ENCODE data around the gene CAMK2A. TPM values are rescaled to one million over a fixed set of nuclear protein-coding genes. Genes with fewer than 3 reads are reported as not detected.

The CAMK2A gene
- total and polyA plus RNA-seq, 2 experiments from 2014 or later, result 0.43 TPM; not detected in 1

DNA sequence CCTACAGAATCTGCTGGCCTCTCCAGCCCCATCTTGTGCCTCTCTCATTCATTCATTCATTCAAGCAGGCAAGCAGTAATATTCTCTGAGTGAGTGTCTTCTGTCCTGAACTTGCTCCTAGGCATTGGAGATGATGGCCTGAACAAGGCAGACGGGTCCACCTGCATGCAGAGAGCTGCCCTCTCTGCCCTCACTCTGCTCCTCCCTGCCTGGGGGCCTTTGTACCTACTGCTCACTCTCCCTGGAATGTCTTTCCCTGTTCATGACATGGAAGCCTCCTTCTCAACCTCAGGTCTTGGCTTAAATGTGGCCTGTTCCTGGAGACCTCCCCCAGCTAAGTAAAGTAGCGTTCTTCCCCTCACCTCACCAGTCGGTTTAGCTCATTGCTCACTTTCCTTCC is 116.4 kb downstream of the CAMK2A start:
- Histone ChIP-seq H3K27ac (no peak overlapping the region), H3F3A (ENCODE audit: insufficient read depth) (no peaks in the 10 kb centered on the region), H2AFZ (no peak overlapping the region), H3K4me3 (no peak overlapping the region), H3K36me3 (ENCODE audit: low read depth) (no peaks in the 10 kb centered on the region), H4K20me1 (ENCODE audit: insufficient read depth) (no peaks in the 10 kb centered on the region), H3K9ac (no peak overlapping the region), H3K79me2 (ENCODE audit: insufficient read depth) (no peaks in the 10 kb centered on the region), H3K9me3 (ENCODE audit: low read depth) (no peaks in the 10 kb centered on the region), H3K27me3 (replicated peaks; ENCODE audit: insufficient read depth) (peaks cover 13% of the 10 kb centered on the region), H3K4me1 (ENCODE audit: insufficient read depth) (no peaks in the 10 kb centered on the region), H3K4me2 (ENCODE audit: unreplicated experiment) (no peak overlapping the region), H3K9me2 (ENCODE audit: insufficient read depth) (no peaks in the 10 kb centered on the region)
- TF ChIP-seq EZH2phosphoT487 (IDR thresholded peaks at IDR 0.05; ENCODE audit: insufficient read depth, low read depth) (no peak), EZH2 (IDR thresholded peaks at IDR 0.05; ENCODE audit: insufficient read depth, poor library complexity, severe bottlenecking) (no peak)
- in situ Hi-C loops (cut with MboI), result no loop called here
- WGBS, 2 experiments (ENCODE audit: low coverage in 1 of 2, low lambda C conversion rate in 2 of 2, missing lambda C conversion rate in 2 of 2), result 93 to 97% methylated on average over 3 of the region's 3 CpGs
- no peak for DNase-seq

DNA sequence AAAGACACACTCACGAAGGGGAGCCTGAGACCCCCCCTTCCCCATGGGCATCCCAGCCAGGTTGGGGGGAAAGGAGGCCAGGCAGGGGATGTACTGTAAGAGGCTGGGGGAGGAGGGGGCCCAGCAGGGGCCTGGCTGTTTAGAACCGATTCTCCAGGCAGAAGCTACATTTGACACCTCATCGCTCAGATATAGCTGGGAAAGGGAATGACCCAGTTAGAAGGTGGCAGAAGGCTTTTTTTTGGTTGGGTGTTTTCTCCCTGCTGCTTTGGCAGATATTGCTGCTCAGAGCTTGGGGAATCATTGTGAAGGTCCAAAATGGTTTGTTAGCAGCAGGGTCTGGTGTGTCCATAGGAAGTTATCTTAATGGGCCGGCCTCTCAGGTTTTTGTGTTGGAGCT is 117.0 kb downstream of the CAMK2A start:
- TF ChIP-seq EZH2 (IDR thresholded peaks at IDR 0.05; ENCODE audit: insufficient read depth, poor library complexity, severe bottlenecking) (no peak), EZH2phosphoT487 (IDR thresholded peaks at IDR 0.05; ENCODE audit: insufficient read depth, low read depth) (no peak)
- Histone ChIP-seq H3K27me3 (replicated peaks; ENCODE audit: insufficient read depth) (peaks cover 13% of the 10 kb centered on the region), H4K20me1 (ENCODE audit: insufficient read depth) (no peaks in the 10 kb centered on the region), H3F3A (ENCODE audit: insufficient read depth) (no peaks in the 10 kb centered on the region), H3K9ac (no peak overlapping the region), H3K4me2 (ENCODE audit: unreplicated experiment) (no peak overlapping the region), H3K4me3 (no peak overlapping the region), H3K27ac (no peak overlapping the region), H3K79me2 (ENCODE audit: insufficient read depth) (no peaks in the 10 kb centered on the region), H3K4me1 (ENCODE audit: insufficient read depth) (no peaks in the 10 kb centered on the region), H3K9me3 (ENCODE audit: low read depth) (no peaks in the 10 kb centered on the region), H2AFZ (no peak overlapping the region), H3K9me2 (ENCODE audit: insufficient read depth) (no peaks in the 10 kb centered on the region), H3K36me3 (ENCODE audit: low read depth) (no peaks in the 10 kb centered on the region)
- WGBS, 2 experiments (ENCODE audit: low coverage in 1 of 2, low lambda C conversion rate in 2 of 2, missing lambda C conversion rate in 2 of 2), result 76 to 78% methylated on average over 4 of the region's 4 CpGs
- in situ Hi-C loops (cut with MboI), result no loop called here
- DNase-seq, result no peak

DNA sequence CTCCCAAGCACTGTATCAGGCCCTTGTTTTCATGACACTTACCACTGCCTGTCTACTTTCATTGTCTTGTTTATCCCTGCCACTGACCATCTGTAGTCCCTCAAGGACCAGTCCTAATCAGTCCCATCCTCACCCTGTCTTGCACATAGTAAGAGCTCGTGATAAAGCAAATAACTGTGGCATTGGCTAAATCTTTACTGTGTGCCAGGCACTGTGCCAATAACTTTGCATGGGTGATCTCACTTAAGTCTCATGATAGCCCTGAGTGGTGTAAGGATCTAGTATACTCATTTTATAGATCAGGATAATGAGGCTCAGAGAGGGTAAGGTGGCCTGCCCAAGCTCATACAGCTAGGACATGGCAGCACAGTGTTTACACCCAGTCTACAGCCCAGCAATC is 117.4 kb downstream of the CAMK2A start:
- in situ Hi-C loops (cut with MboI), result no loop called here
- Histone ChIP-seq H3K9ac (no peak overlapping the region), H3K9me2 (ENCODE audit: insufficient read depth) (no peaks in the 10 kb centered on the region), H3K4me3 (no peak overlapping the region), H3K4me1 (ENCODE audit: insufficient read depth) (no peaks in the 10 kb centered on the region), H3K4me2 (ENCODE audit: unreplicated experiment) (no peak overlapping the region), H3F3A (ENCODE audit: insufficient read depth) (no peaks in the 10 kb centered on the region), H3K9me3 (ENCODE audit: low read depth) (no peaks in the 10 kb centered on the region), H3K27me3 (replicated peaks; ENCODE audit: insufficient read depth) (peaks cover 13% of the 10 kb centered on the region), H3K36me3 (ENCODE audit: low read depth) (no peaks in the 10 kb centered on the region), H2AFZ (no peak overlapping the region), H4K20me1 (ENCODE audit: insufficient read depth) (no peaks in the 10 kb centered on the region), H3K27ac (no peak overlapping the region), H3K79me2 (ENCODE audit: insufficient read depth) (no peaks in the 10 kb centered on the region)
- WGBS, 2 experiments (ENCODE audit: low coverage in 1 of 2, low lambda C conversion rate in 2 of 2, missing lambda C conversion rate in 2 of 2), result 37 to 50% methylated on average over 1 of the region's 1 CpG
- DNase-seq, result peak; percentile 51
- TF ChIP-seq EZH2phosphoT487 (IDR thresholded peaks at IDR 0.05; ENCODE audit: insufficient read depth, low read depth) (no peak), EZH2 (IDR thresholded peaks at IDR 0.05; ENCODE audit: insufficient read depth, poor library complexity, severe bottlenecking) (no peak)

Other genes starting within 250 kb of the CAMK2A start
- gene CSF1R, start 203.2 kb downstream of the CAMK2A start, total RNA-seq (2014; rRNA removed; shearing (Covaris generic)), result 0.63 TPM in 1 of 2 replicates, not detected in the other
- 0.48 and 0.56 TPM in 2 replicates for gene CSF1R, start 203.2 kb downstream of the CAMK2A start, polyA plus RNA-seq (2016; fragmentation: Nextera tagmentation; extraction: Ambion mirVana)
- 189 and 205 TPM in 2 replicates for gene PDGFRB, start 133.9 kb downstream of the CAMK2A start, total RNA-seq (2014; rRNA removed; shearing (Covaris generic))
- 155 and 163 TPM in 2 replicates for gene PDGFRB, start 133.9 kb downstream of the CAMK2A start, polyA plus RNA-seq (2016; fragmentation: Nextera tagmentation; extraction: Ambion mirVana)
- gene CDX1, start 123.0 kb downstream of the CAMK2A start, total RNA-seq (2014; rRNA removed; shearing (Covaris generic)), result not detected in 2 replicates
- gene CDX1, start 123.0 kb downstream of the CAMK2A start, polyA plus RNA-seq (2016; fragmentation: Nextera tagmentation; extraction: Ambion mirVana), result 0.19 TPM in 1 of 2 replicates, not detected in the other
- gene SLC6A7, start 99.7 kb downstream of the CAMK2A start, total RNA-seq (2014; rRNA removed; shearing (Covaris generic)), result not detected in 2 replicates
- not detected in 2 replicates for gene SLC6A7, start 99.7 kb downstream of the CAMK2A start, polyA plus RNA-seq (2016; fragmentation: Nextera tagmentation; extraction: Ambion mirVana)
- 4.2 and 4.3 TPM in 2 replicates for gene ARSI, start 13.1 kb upstream of the CAMK2A start, total RNA-seq (2014; rRNA removed; shearing (Covaris generic))
- gene ARSI, start 13.1 kb upstream of the CAMK2A start, polyA plus RNA-seq (2016; fragmentation: Nextera tagmentation; extraction: Ambion mirVana), result 0.72 and 1.0 TPM in 2 replicates
- gene TCOF1, start 67.9 kb upstream of the CAMK2A start, total RNA-seq (2014; rRNA removed; shearing (Covaris generic)), result 18.0 and 22.5 TPM in 2 replicates
- gene TCOF1, start 67.9 kb upstream of the CAMK2A start, polyA plus RNA-seq (2016; fragmentation: Nextera tagmentation; extraction: Ambion mirVana), result 15.1 and 16.3 TPM in 2 replicates
- gene CD74, start 123.1 kb upstream of the CAMK2A start, total RNA-seq (2014; rRNA removed; shearing (Covaris generic)), result 0.25 TPM in 1 of 2 replicates, not detected in the other
- 2.7 and 6.1 TPM in 2 replicates for gene CD74, start 123.1 kb upstream of the CAMK2A start, polyA plus RNA-seq (2016; fragmentation: Nextera tagmentation; extraction: Ambion mirVana)
- 1,694 and 1,749 TPM in 2 replicates for gene RPS14, start 160.0 kb upstream of the CAMK2A start, total RNA-seq (2014; rRNA removed; shearing (Covaris generic))
- 1,343 and 1,380 TPM in 2 replicates for gene RPS14, start 160.0 kb upstream of the CAMK2A start, polyA plus RNA-seq (2016; fragmentation: Nextera tagmentation; extraction: Ambion mirVana)
- gene NDST1, start 218.4 kb upstream of the CAMK2A start, total RNA-seq (2014; rRNA removed; shearing (Covaris generic)), result 129 and 159 TPM in 2 replicates
- 39.1 and 41.3 TPM in 2 replicates for gene NDST1, start 218.4 kb upstream of the CAMK2A start, polyA plus RNA-seq (2016; fragmentation: Nextera tagmentation; extraction: Ambion mirVana)